Naive thymus-derived CD8-positive, alpha-beta T cell (primary cell): Measurements from ENCODE around the gene ZNF354C. TPM values are rescaled to one million over a fixed set of nuclear protein-coding genes. Genes with fewer than 3 reads are reported as not detected.
"Not testable (repeated sequence)": the region's sequence is repeated elsewhere in the genome, so short reads cannot be mapped to it uniquely, and the experiment has no call there.

Experiments used
- ATAC-seq, 2 donors: fragments of 150-1000 bp; cut with Tn5 transposase in 1 of 2; sonication (Bioruptor Pico), chemical (Tn5 transposase) in 1 of 2; 1 replicate in 1 of 2; 2 replicates in 1 of 2; pipeline ENCODE4 v1.10.0; 2021; ENCODE audit warnings: mild to moderate bottlenecking in 2 of 2, moderate library complexity in 2 of 2
- POLR2A ChIA-PET: fragments of 350-600 bp; sonication (Branson Sonifier 250); formaldehyde crosslinking; loops from one replicate; lab custom pipeline; 2021; ENCODE audit warnings: antibody characterized with exemption; lab: Charles Lee
- DNase-seq, 10 donors: peaks; one replicate each; pipeline versions ENCODE4 v3.0.0 to v3.0.0-alpha.2; 2020 to 2022
- H3K27ac Mint-ChIP-seq, 10 donors: one replicate each; pipeline ENCODE4 v1.8.0; 2020 to 2022; ENCODE audit warnings: mild to moderate bottlenecking in 10 of 10, mixed read lengths in 10 of 10, moderate library complexity in 4 of 10, inconsistent platforms in 1 of 10
- H3K27me3 Mint-ChIP-seq, 5 donors: one replicate each; pipeline ENCODE4 v1.8.0; 2021 to 2022; ENCODE audit warnings: mixed read lengths in 5 of 5
- H3K36me3 Mint-ChIP-seq, 3 donors: one replicate each; pipeline ENCODE4 v1.8.0; 2020 to 2022; ENCODE audit warnings: mixed read lengths in 3 of 3, mild to moderate bottlenecking in 2 of 3, inconsistent platforms in 1 of 3
- H3K4me1 Mint-ChIP-seq, 4 donors: one replicate each; pipeline ENCODE4 v1.8.0; 2021 to 2022; ENCODE audit warnings: mixed read lengths in 4 of 4
- H3K4me3 Mint-ChIP-seq, 10 donors: one replicate each; pipeline ENCODE4 v1.8.0; 2020 to 2022; ENCODE audit warnings: mild to moderate bottlenecking in 10 of 10, mixed read lengths in 10 of 10, moderate library complexity in 6 of 10, inconsistent platforms in 1 of 10
- H3K9me3 Mint-ChIP-seq, 9 donors: one replicate each; pipeline ENCODE4 v1.8.0; 2020 to 2022; ENCODE audit warnings: mixed read lengths in 9 of 9, mild to moderate bottlenecking in 3 of 9, inconsistent platforms in 1 of 9, moderate library complexity in 1 of 9
- polyA plus RNA-seq, 3 donors: library from polyadenylated mRNA; unstranded; fragments of 300-500 nt; fragmentation: Illumina TruSeq; gene quantifications; one replicate each; pipeline ENCODE4 v1.2.3, GENCODE V29; 2021
- total RNA-seq, 8 experiments: library from RNA in 2 of 8; stranded (reverse) in 2 of 8; gene quantifications; one replicate each; pipeline ENCODE4 v1.2.3 and lab custom pipeline; 2021 to 2026

ZNF354C gene
- total and polyA plus RNA-seq, 5 experiments from 2014 or later = 1.1 to 12.6 (median 1.8) TPM

DNA sequence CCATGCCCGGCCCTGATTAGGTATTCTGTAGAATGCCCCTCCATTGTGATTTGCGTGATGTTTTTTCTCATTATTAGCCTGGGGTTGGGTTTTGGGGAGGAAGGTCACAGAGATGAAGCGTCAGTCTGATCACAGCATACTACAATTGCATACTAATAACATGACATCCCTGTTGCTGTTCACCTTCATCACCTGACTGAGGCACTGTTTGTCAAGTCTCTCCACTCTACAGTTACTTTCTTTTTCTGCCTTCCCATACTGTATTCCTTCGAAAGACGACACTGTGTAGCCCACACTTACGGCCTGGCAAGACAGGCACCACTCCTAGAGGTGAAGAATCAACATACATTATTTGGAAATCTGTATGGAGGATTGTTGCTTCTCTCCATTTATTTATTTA is 5.5 kb downstream of the ZNF354C start:
- peaks cover 47 to 88% (median 81%) of the 10 kb centered on the region in 3 donors for H3K36me3 Mint-ChIP-seq
- DNase-seq (no peak), ATAC-seq (no peak)
- no peaks in the 10 kb centered on the region for H3K27me3 Mint-ChIP-seq
- H3K9me3 Mint-ChIP-seq = peaks cover 10 to 73% (median 44%) of the 10 kb centered on the region in 9 donors
- no peak overlapping the region for H3K27ac Mint-ChIP-seq
- peaks cover 9 to 25% (median 19%) of the 10 kb centered on the region in 4 donors for H3K4me1 Mint-ChIP-seq
- POLR2A ChIA-PET = no interaction called here
- peak overlapping the region in 1 of 10 donors; percentile 65 for H3K4me3 Mint-ChIP-seq

DNA sequence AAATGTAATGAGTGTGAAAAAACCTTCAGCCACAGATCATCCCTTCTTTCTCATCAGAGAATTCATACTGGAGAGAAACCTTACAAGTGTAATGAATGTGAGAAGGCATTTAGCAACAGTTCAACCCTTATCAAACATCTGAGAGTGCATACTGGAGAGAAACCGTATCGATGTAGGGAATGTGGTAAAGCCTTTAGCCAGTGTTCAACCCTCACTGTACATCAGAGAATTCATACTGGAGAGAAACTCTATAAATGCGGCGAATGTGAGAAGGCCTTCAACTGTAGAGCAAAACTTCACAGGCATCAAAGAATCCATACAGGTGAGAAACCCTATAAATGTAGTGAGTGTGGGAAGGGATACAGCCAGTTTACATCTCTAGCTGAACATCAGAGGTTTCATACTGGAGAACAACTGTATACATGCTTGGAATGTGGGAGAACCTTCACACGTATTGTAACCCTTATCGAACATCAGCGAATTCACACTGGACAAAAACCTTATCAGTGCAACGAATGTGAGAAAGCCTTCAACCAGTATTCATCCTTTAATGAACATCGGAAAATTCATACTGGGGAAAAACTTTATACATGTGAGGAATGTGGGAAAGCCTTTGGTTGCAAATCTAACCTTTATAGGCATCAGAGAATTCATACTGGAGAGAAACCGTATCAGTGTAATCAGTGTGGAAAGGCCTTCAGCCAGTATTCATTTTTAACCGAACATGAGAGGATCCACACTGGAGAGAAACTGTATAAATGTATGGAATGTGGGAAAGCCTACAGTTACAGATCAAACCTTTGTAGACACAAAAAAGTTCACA is 19.2 kb downstream of the ZNF354C start:
- ATAC-seq (no peak), DNase-seq (no peak)
- Mint-ChIP-seq H3K4me1 (no peaks in the 10 kb centered on the region), H3K27ac (no peak overlapping the region), H3K27me3 (no peaks in the 10 kb centered on the region), H3K36me3 (peaks cover 56 to 87% (median 68%) of the 10 kb centered on the region in 3 donors), H3K4me3 (peak overlapping the region in 1 of 10 donors; percentile 24), H3K9me3 (peaks cover 17 to 99% (median 58%) of the 10 kb centered on the region in 9 donors)
- POLR2A ChIA-PET = no interaction called here

DNA sequence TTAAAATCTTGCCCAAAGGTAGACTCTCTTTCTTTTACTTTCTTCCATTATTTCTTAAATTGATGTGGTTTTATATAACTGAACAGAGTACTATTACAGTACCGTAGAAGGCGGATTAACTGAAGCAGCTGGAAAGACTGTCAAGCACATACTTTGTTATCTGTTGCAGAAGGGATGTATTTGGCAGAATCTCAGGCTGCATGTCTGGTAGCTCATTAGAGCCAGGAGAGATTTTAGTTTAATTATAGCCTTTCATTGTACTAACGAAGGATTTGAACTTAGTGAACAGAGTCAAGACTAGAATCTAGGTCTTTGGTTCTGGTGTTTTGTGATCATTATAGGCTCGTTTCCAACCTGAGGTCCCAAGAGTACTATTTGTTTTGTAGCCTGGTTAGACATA is 20.6 kb downstream of the ZNF354C start:
- no peak for ATAC-seq
- POLR2A ChIA-PET = no interaction called here
- H3K4me1 Mint-ChIP-seq = no peaks in the 10 kb centered on the region
- H3K27me3 Mint-ChIP-seq = no peaks in the 10 kb centered on the region
- no peak overlapping the region for H3K4me3 Mint-ChIP-seq
- H3K36me3 Mint-ChIP-seq = peaks cover 48 to 76% (median 66%) of the 10 kb centered on the region in 3 donors
- no peak for DNase-seq
- no peak overlapping the region for H3K27ac Mint-ChIP-seq
- peaks cover 20 to 100% (median 60%) of the 10 kb centered on the region in 9 donors for H3K9me3 Mint-ChIP-seq

DNA sequence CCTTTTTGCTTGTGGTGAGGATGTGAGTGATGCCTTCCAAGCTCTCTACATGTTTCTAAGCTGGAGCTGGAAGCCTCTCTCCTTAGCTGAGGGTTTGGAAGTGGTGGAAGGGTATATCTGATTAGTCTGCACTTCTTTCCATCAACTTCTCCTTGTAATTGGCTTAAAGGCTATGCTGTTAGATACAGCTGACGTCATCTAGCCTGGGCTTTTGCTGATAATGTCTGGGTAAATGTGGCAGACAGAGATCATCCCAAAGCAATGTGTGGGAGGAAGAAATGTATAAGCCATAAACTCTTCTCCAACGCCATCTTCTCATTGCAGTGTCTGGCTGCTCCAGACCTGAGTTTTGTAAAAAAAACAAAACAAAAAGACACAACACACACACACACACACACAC is 29.3 kb downstream of the ZNF354C start:
- POLR2A ChIA-PET = no interaction called here
- Mint-ChIP-seq H3K4me1 (no peaks in the 10 kb centered on the region), H3K36me3 (peaks cover 6 to 64% (median 22%) of the 10 kb centered on the region in 3 donors), H3K27me3 (no peaks in the 10 kb centered on the region), H3K4me3 (no peak overlapping the region), H3K9me3 (peaks cover 29 to 98% (median 64%) of the 10 kb centered on the region in 9 donors), H3K27ac (no peak overlapping the region)
- ATAC-seq = no peak
- no peak for DNase-seq

DNA sequence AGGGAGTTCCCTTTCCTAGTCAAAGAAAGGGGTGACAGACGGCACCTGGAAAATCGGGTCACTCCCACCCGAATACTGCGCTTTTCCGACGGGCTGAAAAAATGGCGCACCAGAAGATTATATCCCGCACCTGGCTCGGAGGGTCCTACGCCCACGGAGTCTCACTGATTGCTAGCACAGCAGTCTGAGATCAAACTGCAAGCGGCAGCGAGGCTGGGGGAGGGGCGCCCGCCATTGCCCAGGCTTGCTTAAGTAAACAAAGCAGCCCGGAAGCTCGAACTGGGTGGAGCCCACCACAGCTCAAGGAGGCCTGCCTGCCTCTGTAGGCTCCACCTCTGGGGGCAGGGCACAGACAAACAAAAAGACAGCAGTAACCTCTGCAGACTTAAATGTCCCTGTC is 41.1 kb downstream of the ZNF354C start:
- H3K4me1 Mint-ChIP-seq, H3K27ac Mint-ChIP-seq, ATAC-seq, POLR2A ChIA-PET, H3K27me3 Mint-ChIP-seq, H3K4me3 Mint-ChIP-seq, DNase-seq: not testable (repeated sequence)
- peaks cover 0 to 52% (median 18%) of the 10 kb centered on the region in 9 donors for H3K9me3 Mint-ChIP-seq
- peaks cover 0 to 17% (median 15%) of the 10 kb centered on the region in 3 donors for H3K36me3 Mint-ChIP-seq

DNA sequence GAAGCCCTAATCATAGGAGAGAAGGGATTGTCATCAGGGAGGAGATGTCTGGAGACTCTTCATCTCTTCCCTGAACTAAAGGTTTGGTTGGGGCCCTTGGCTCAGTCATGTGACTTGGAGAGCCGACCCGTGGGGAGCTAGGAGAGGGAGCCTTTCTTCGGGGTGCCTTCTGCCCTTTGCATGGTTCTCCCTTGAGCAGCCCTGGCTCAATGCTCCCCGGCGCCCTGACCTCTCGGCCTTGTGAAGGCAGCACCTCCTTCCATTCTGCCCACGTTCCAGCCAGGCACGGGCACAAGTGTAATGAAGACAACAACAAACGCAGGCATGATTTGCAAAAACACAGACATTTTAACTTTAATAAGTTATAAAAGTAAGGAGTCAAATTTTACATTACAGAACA is 50.4 kb downstream of the ZNF354C start:
- no peaks in the 10 kb centered on the region for H3K27me3 Mint-ChIP-seq
- no peaks in the 10 kb centered on the region for H3K4me1 Mint-ChIP-seq
- H3K27ac Mint-ChIP-seq = no peak overlapping the region
- H3K4me3 Mint-ChIP-seq = no peak overlapping the region
- no peak for ATAC-seq
- peaks cover 0 to 33% (median 0%) of the 10 kb centered on the region in 3 donors for H3K36me3 Mint-ChIP-seq
- DNase-seq = no peak
- peaks cover 21 to 84% (median 43%) of the 10 kb centered on the region in 9 donors for H3K9me3 Mint-ChIP-seq
- POLR2A ChIA-PET = no interaction called here

DNA sequence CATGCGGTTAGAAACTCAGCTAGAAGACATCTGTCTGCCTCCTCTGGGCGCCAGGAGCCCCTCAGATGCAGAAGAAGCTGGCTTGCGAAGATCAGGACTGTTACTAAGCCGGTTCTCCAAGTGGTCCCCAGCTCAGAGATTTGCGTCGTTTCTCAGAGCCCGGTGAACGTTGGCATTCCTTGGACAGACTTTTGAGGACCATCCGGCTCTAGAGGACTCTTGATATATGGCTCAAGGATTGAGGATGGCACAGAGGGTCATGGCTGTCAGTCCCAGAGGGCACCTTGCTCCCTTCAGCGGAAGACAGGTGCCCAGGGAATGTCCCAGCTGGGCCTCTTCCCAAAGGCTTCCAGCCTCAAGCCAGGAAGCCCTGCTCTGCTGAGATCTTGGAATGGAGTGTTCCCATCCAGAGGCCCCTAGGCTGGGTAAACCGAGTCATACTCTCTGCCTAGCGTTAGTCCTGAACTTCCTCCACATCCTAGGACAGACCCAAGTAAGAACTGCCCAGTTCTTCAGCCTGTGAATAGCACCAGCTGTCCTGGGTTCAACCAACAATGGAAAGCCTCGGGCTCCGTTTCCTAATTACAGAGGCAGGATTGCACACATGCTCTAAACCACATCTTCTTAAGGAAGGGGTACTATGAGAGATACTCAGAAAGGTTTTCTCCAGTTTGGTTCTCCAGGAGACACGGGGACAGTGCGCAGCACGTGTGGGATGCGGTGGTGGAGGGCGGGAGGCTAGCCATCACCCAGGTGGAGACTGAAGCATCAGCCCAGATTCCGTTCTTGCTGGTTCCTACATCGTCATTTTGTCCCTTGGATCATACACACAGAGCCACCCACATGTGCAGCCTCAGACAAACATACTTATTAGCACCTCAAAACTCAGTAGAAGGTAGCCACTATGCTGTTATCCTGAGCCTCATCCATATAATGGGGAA is 51.4 kb downstream of the ZNF354C start:
- H3K4me3 Mint-ChIP-seq = no peak overlapping the region

DNA sequence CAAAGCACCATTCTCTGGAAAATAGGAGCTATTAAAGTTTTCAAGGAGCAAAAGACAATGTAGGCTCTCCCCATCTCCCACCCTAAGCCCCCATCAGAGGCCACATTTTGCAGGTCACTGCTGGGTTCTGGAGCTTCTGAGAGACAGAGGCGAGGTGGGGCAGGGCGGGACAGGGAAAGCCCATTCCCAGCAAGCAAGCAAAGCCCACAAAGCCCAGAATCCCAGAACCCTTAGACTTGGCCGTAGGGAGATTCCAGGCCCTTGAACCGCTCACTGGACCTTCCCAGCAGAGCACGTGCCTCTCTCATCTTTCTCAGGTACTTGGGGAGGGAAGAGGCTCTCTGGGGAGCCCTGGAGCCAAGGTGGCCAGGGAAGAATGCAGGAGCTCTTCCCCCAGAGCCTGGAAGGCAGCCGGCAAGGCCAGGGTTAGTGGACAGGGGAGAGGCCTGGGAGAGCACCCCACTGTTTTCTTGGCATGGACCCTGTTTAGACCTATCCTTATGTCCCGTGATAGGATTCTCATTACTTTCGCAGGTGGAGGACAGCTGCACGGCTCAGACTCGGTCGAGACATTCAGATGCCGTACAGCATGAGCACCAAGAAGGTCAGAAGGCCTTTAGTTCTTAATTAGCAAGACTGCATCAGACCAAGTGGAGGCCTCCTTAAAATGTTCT is 52.4 kb downstream of the ZNF354C start:
- Mint-ChIP-seq H3K4me1 (no peaks in the 10 kb centered on the region), H3K27me3 (peaks cover 0 to 3% (median 0%) of the 10 kb centered on the region in 5 donors), H3K9me3 (peaks cover 16 to 87% (median 40%) of the 10 kb centered on the region in 9 donors), H3K36me3 (peaks cover 0 to 28% (median 5%) of the 10 kb centered on the region in 3 donors), H3K27ac (no peak overlapping the region), H3K4me3 (no peak overlapping the region)
- no peak for DNase-seq
- ATAC-seq = no peak
- POLR2A ChIA-PET = no interaction called here

More for the DNA sequence above, 51.4 kb downstream of the ZNF354C start:
- peaks cover 21 to 94% (median 44%) of the 10 kb centered on the region in 9 donors for H3K9me3 Mint-ChIP-seq
- peaks cover 0 to 2% (median 0%) of the 10 kb centered on the region in 5 donors for H3K27me3 Mint-ChIP-seq
- ATAC-seq (no peak), DNase-seq (no peak)
- POLR2A ChIA-PET = no interaction called here
- H3K4me1 Mint-ChIP-seq = no peaks in the 10 kb centered on the region
- peak overlapping the region in 1 of 10 donors; percentile 71 for H3K27ac Mint-ChIP-seq
- peaks cover 0 to 33% (median 3%) of the 10 kb centered on the region in 3 donors for H3K36me3 Mint-ChIP-seq

DNA sequence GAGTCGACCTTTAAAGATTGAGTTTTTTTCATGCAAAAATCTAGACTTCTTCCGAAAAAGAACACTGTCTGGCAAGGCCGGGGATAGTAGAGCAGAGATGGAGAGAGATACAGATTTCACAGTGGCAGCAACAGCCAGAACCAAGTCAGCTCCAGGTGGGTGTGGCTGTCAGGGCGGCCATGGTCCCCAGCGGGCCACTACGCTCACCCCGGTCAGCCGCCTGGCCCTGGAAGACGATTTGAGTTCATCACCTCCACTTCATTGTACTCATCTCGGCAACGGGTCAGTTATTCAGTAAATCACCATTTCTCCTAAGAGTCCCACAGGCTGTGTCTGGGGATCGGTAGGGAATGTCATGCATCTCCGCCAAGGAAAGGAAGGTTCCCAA is 53.0 kb downstream of the ZNF354C start:
- peak overlapping the region in 1 of 10 donors; percentile 10 for H3K27ac Mint-ChIP-seq
- H3K9me3 Mint-ChIP-seq = peaks cover 14 to 82% (median 35%) of the 10 kb centered on the region in 9 donors
- H3K27me3 Mint-ChIP-seq = peaks cover 0 to 3% (median 0%) of the 10 kb centered on the region in 5 donors
- peaks cover 0 to 24% (median 5%) of the 10 kb centered on the region in 3 donors for H3K36me3 Mint-ChIP-seq
- no peak overlapping the region for H3K4me3 Mint-ChIP-seq
- no peaks in the 10 kb centered on the region for H3K4me1 Mint-ChIP-seq
- POLR2A ChIA-PET = no interaction called here
- ATAC-seq = no peak
- no peak for DNase-seq

DNA sequence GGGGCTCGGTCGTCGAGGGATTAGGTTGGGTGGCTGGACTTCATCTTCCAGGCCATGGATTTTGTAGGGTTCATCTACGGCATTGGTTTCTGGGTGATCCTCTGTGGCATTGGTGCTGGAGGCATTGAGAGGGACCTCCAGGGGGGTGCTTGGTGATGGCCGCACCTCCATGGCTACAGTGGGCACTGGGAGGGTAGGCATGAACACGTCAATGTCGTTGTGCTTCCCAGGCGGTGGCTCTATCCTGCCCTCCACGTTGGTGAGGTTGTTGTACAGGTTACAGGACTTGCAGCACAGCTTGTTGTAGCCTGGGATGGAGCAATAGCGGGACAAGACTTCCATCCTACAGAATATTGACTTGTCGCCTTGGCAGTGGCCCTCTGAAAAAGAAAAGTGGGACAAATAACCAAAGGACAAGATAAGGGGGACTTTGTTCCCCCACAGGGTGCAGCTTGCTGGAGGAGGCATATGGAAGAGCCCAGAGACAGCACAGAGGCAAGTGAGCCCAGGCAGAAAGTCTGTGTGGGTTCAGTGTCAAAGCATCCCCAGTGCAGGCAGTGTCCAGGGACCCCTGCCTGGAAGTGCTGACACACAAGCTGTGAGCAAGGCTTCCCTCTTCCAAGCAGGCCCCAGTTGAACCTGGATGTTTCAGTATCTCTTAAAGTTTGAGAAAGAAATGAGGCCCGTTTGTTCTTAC is 53.9 kb downstream of the ZNF354C start:
- ATAC-seq (no peak), DNase-seq (no peak)
- H3K27ac Mint-ChIP-seq = no peak overlapping the region

DNA sequence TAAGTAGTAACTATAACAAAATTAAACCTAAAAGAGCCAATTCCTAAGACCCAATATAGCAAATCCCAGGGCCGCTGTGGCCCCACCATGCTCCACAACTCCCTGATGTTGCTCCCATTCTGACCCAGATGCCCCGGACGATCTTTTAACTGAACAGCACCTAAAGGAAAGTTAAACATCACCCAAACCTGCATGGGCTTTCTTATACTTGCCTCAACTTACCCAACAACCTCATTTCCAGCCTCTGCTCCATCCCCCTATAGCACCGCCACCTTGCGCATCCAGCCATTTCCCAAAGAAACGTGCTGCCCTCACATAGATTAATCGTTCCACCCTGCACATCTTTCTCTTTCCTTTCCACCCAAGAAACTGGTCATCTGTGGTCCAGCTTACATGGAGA is 54.6 kb downstream of the ZNF354C start:
- peaks cover 9 to 69% (median 28%) of the 10 kb centered on the region in 9 donors for H3K9me3 Mint-ChIP-seq
- no peak for DNase-seq
- peaks cover 0 to 25% (median 5%) of the 10 kb centered on the region in 3 donors for H3K36me3 Mint-ChIP-seq
- H3K27ac Mint-ChIP-seq = no peak overlapping the region
- no peak for ATAC-seq
- H3K27me3 Mint-ChIP-seq = peaks cover 0 to 3% (median 0%) of the 10 kb centered on the region in 5 donors
- no peaks in the 10 kb centered on the region for H3K4me1 Mint-ChIP-seq
- POLR2A ChIA-PET = no interaction called here
- no peak overlapping the region for H3K4me3 Mint-ChIP-seq

More for the DNA sequence above, 53.9 kb downstream of the ZNF354C start:
- Mint-ChIP-seq H3K9me3 (peaks cover 9 to 75% (median 28%) of the 10 kb centered on the region in 9 donors), H3K36me3 (peaks cover 0 to 24% (median 5%) of the 10 kb centered on the region in 3 donors), H3K27me3 (peaks cover 0 to 3% (median 0%) of the 10 kb centered on the region in 5 donors), H3K4me3 (no peak overlapping the region), H3K4me1 (no peaks in the 10 kb centered on the region)
- POLR2A ChIA-PET = no interaction called here
